MG63 (cell line): ENCODE results near the gene CERCAM. TPM values are rescaled to one million over a fixed set of nuclear protein-coding genes. Genes with fewer than 3 reads are reported as not detected.
A peak's percentile ranks its signal among the peaks of the same experiment; 100 is the strongest.
"Not testable (repeated sequence)": the region's sequence is repeated elsewhere in the genome, so short reads cannot be mapped to it uniquely, and the experiment has no call there.

Experiments used
- DNase-seq: peaks from one replicate; pipeline ENCODE4 v3.0.0-alpha.2; 2020
- H3K27me3 ChIP-seq: fragments of 250-450 bp; sonication (Bioruptor Pico); 2 replicates; pipeline ENCODE4 v1.5.1; 2020; ENCODE audit warnings: mild to moderate bottlenecking, moderate library complexity
- H3K36me3 ChIP-seq: fragments of 250-450 bp; sonication (Bioruptor Pico); 2 replicates; pipeline ENCODE4 v1.5.1; 2020; ENCODE audit warnings: mild to moderate bottlenecking, moderate library complexity
- H3K4me3 ChIP-seq: fragments of 250-450 bp; sonication (Bioruptor Pico); 2 replicates; pipeline ENCODE4 v1.5.1; 2020; ENCODE audit warnings: mild to moderate bottlenecking, moderate library complexity
- H3K9me3 ChIP-seq: fragments of 250-450 bp; sonication (Bioruptor Pico); 2 replicates; pipeline ENCODE4 v1.5.1; 2020; ENCODE audit warnings: mild to moderate bottlenecking, moderate library complexity
- total RNA-seq: library from RNA; depleted of rRNA; stranded (reverse); fragments of >200 nt; shearing (Covaris generic); gene quantifications from 2 replicates; pipeline ENCODE4 v1.2.3, GENCODE V29; 2014; ENCODE audit warnings: low replicate concordance

CERCAM gene
- total RNA-seq, 1 experiment from 2014 or later, result 10.4 TPM

DNA sequence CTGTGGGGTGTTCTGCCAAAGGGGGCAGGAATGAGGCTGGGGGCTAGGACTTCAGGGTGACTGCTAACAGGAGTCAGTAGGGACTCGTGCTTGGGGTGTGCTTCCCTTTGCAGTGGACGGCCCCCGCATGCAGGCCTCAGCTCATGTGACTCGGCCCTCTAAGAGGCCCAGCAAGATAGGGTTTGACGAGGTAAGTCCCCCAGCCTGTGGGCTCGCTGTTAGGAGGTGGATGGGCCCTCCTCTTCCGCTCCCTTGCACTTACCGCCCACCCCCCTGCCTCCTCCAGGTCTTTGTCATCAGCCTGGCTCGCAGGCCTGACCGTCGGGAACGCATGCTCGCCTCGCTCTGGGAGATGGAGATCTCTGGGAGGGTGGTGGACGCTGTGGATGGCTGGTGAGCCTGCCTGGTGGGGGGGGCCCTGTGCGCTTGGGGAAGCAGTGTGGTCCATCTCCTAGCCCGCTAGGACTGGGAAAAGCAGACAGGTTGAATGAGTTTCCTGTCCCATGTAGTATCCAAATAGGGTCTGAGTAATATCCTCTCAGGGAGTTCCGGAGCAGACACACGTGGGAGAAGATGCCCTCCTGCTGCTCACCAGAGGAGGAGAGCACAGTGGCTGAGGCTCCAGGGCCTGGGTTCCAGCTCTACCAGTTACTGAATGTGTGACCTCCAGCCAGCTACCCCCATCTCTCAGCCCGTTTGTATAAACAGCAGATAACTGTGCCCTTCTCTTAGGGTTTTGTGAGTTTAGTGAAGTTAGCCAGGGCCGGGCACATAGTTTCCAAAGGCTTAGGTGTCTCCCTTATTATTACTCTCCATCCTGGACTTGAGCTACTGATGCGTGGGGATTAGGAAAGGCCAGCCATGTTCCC, 8.2 kb downstream of the CERCAM start:
- Histone ChIP-seq H3K27me3 (no peaks in the 10 kb centered on the region), H3K9me3 (no peaks in the 10 kb centered on the region), H3K36me3 (no peaks in the 10 kb centered on the region), H3K4me3 (no peak overlapping the region)
- DNase-seq, result no peak

GRCh38 chr9:128429513-128430086, 8.9 kb downstream of the CERCAM start:
- Histone ChIP-seq H3K4me3 (no peak overlapping the region), H3K27me3 (no peaks in the 10 kb centered on the region), H3K9me3 (no peaks in the 10 kb centered on the region), H3K36me3 (no peaks in the 10 kb centered on the region)
- DNase-seq, result no peak

- DNase-seq, result no peak
- Histone ChIP-seq H3K27me3 (no peaks in the 10 kb centered on the region), H3K4me3 (no peak overlapping the region), H3K9me3 (no peaks in the 10 kb centered on the region), H3K36me3 (no peaks in the 10 kb centered on the region)
Observed at GRCh38 chr9:128431207-128431606, 10.6 kb downstream of the CERCAM start.

DNA sequence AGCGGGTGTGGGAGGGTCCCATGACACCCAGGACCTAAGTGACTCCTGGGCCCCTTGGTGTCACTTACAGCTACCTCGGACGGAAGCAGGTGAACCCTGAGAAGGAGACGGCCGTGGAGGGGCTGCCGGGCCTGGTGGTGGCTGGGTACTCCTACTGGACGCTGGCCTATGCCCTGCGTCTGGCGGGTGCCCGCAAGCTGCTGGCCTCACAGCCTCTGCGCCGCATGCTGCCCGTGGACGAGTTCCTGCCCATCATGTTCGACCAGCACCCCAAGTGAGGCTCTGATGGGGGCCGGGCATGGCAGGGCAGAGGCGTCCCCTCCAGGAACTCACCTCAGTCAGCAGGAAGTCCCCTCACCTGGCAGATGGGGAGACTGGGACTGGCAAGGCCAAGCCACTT, 13.7 kb downstream of the CERCAM start:
- Histone ChIP-seq H3K9me3 (no peaks in the 10 kb centered on the region), H3K36me3 (no peaks in the 10 kb centered on the region), H3K4me3 (no peak overlapping the region), H3K27me3 (no peaks in the 10 kb centered on the region)
- no peak for DNase-seq

- H3K9me3 ChIP-seq, result no peaks in the 10 kb centered on the region
- no peak for DNase-seq
- H3K36me3 ChIP-seq, result no peaks in the 10 kb centered on the region
- H3K4me3 ChIP-seq, result no peak overlapping the region
- no peaks in the 10 kb centered on the region for H3K27me3 ChIP-seq
Observed at GRCh38 chr9:128435611-128436010, 15.0 kb downstream of the CERCAM start.

GRCh38 chr9:128438343-128439109, 17.9 kb downstream of the CERCAM start:
- H3K27me3 ChIP-seq, result no peaks in the 10 kb centered on the region

DNA sequence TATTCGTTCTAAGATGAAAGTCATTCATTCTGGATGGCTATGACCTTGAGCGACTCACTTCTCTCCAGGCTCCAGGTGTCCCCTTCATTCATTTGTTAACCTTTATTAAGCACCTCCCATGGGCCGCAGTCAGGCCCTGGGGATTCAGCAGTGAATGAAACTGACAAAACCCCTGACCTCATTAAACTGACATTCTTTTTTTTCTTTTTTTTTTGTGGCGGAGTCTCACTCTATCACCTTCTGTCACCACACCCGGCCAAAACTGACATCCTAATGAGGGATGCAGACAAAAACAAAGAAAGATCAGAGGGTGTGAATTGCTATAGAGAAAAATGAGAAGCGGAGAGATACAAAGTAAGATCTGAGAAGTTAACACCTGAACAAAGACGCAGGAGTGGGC, 18.6 kb downstream of the CERCAM start:
- H3K4me3 ChIP-seq, result no peak overlapping the region
- no peak for DNase-seq
- no peaks in the 10 kb centered on the region for H3K9me3 ChIP-seq
- no peaks in the 10 kb centered on the region for H3K36me3 ChIP-seq
- no peaks in the 10 kb centered on the region for H3K27me3 ChIP-seq

More at GRCh38 chr9:128438343-128439109, 17.9 kb downstream of the CERCAM start:
- Histone ChIP-seq H3K36me3 (no peaks in the 10 kb centered on the region), H3K9me3 (no peaks in the 10 kb centered on the region), H3K4me3 (no peak overlapping the region)
- DNase-seq, result peak; percentile 78

- no peak overlapping the region for H3K4me3 ChIP-seq
- no peaks in the 10 kb centered on the region for H3K36me3 ChIP-seq
- DNase-seq, result no peak
- H3K27me3 ChIP-seq, result no peaks in the 10 kb centered on the region
- H3K9me3 ChIP-seq, result no peaks in the 10 kb centered on the region
Observed at GRCh38 chr9:128442150-128442549, 21.5 kb downstream of the CERCAM start.

DNA sequence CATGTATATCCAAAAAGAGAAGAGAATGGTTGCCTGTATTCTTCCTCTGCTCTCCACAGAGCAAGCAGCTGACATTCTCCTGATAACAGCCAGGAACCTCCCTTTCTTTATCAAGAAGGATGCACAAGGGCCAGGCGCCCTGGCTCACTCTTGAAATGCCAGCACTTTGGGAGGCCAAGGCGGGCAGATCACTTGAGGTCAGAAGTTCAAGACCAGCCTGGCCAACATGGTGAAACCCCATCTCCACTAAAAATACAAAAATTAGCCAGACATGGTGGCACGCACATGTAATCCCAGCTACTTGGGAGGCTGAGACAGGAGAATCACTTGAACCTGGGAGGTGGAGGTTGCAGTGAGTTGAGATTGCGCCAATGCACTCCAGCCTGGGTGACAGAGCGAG, 25.8 kb downstream of the CERCAM start:
- not testable (repeated sequence) for H3K27me3 ChIP-seq, H3K36me3 ChIP-seq, H3K9me3 ChIP-seq, H3K4me3 ChIP-seq, DNase-seq

- DNase-seq, result no peak
- Histone ChIP-seq H3K9me3 (no peaks in the 10 kb centered on the region; the same call in 1 of the 2 replicates), H3K4me3 (no peak overlapping the region), H3K27me3 (no peaks in the 10 kb centered on the region), H3K36me3 (no peaks in the 10 kb centered on the region)
Observed at GRCh38 chr9:128448746-128449145, 28.1 kb downstream of the CERCAM start.

DNA sequence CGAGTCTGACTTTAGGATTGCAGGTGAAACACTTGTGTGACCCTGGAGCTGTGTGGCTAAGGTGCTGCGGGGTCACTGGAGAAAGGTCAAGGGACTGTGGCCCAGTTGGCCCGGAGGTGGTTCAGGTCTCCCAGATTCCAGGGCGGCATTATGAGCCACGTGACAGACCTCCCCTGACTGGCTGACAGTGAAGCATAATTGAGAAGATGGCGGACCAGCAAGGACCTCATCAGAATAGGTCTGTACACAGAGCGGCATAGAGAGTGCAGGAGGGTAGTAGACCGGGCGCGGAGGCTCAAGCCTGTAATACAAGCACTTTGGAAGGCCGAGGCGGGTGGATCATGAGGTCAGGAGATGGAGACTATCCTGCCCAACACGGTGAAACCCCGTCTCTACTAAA, 34.3 kb downstream of the CERCAM start:
- no peaks in the 10 kb centered on the region for H3K9me3 ChIP-seq
- no peak for DNase-seq
- H3K4me3 ChIP-seq, result no peak overlapping the region
- no peaks in the 10 kb centered on the region for H3K36me3 ChIP-seq
- no peaks in the 10 kb centered on the region for H3K27me3 ChIP-seq

GRCh38 chr9:128455849-128456612, 35.4 kb downstream of the CERCAM start, which contains the start of gene ODF2:
Gene ODF2, plus strand, starts transcription at chr9:128456006. Its CDS starts 86 bp downstream, at chr9:128456092.
- Histone ChIP-seq H3K9me3 (no peaks in the 10 kb centered on the region), H3K36me3 (peaks cover 5% of the 10 kb centered on the region), H3K27me3 (no peaks in the 10 kb centered on the region), H3K4me3 (peak within 1 kb of the TSS; percentile 78)
- DNase-seq, result peak; percentile 97

- DNase-seq, result peak; percentile 80
- Histone ChIP-seq H3K36me3 (peaks cover 9% of the 10 kb centered on the region), H3K9me3 (no peaks in the 10 kb centered on the region), H3K27me3 (no peaks in the 10 kb centered on the region), H3K4me3 (peak overlapping the region; percentile 78)
Observed at GRCh38 chr9:128456613-128457061, 36.0 kb downstream of the CERCAM start.

- DNase-seq, result no peak
- Histone ChIP-seq H3K4me3 (peak overlapping the region; percentile 78), H3K9me3 (no peaks in the 10 kb centered on the region), H3K36me3 (peaks cover 10% of the 10 kb centered on the region), H3K27me3 (no peaks in the 10 kb centered on the region)
Observed at GRCh38 chr9:128457207-128457606, 36.5 kb downstream of the CERCAM start.

DNA sequence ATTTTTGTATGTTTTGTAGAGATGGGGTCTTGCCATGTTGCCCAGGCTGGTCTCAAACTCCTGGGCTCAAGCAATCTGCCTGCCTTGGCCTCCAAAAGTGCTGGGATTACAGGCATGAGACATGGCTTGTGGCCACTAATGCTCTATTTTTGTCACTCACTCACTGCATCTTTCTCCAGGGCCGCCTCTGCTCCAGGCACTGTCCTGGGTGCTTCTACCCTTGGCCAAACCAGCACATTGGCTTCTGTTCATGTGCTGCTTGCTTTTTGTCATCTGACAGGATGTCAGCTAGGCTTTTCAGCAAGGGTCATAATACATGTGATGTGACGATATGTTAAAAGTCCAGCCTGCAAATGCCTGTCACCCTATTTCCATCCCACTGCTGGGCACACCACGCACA, 38.4 kb downstream of the CERCAM start:
- Histone ChIP-seq H3K4me3 (no peak overlapping the region), H3K9me3 (no peaks in the 10 kb centered on the region), H3K36me3 (peaks cover 19% of the 10 kb centered on the region), H3K27me3 (no peaks in the 10 kb centered on the region)
- DNase-seq, result no peak

DNA sequence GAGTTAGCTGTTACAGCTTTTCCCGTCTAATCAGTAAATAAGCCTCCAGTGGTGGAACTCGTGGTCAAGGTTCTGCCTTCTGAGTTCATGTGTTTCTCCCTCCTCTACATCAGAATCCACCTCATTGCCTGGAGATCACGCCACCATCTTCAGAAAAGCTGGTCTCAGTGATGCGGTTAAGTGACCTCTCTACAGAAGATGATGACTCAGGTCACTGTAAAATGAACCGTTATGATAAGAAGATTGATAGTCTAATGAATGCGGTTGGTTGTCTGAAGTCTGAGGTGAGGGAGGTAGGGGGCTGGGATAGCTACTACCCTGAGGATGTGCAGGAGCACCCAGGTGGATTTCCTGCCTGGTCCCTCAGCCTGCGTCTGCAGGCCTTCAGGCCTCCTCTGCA, 48.4 kb downstream of the CERCAM start:
- no peaks in the 10 kb centered on the region for H3K9me3 ChIP-seq
- DNase-seq, result no peak
- no peaks in the 10 kb centered on the region for H3K27me3 ChIP-seq
- no peak overlapping the region for H3K4me3 ChIP-seq
- peaks cover 15% of the 10 kb centered on the region for H3K36me3 ChIP-seq
